GM19025 (cell line): ENCODE results near the gene MAPKAP1.

Source experiments
- ATAC-seq: cut with Tn5 transposase; IDR thresholded peaks from one replicate; pipeline ENCODE4 v1.9.1; 2021; ENCODE audit warnings: mild to moderate bottlenecking, low read depth, moderate library complexity; ENCODE audit not compliant: unreplicated experiment

The MAPKAP1 gene

DNA sequence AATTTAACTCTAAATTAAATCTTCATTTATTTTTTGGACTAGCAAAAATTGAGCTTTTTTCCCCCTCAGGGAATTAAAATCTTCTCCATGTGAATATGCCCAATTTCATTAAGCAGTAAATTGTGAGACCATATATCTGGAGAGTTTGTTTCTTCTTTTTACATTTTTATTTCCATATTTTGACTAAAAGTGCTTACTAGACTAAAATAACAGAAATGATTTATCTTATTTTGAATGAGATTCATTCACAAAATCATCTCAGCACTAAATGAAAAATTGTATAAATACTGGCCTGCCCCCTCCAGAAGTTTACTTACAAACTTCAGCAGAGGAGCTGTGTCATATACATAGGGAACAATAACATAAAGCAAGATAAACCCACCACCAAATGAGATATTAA, 26.6 kb downstream of the MAPKAP1 start:
- no peak for ATAC-seq

DNA sequence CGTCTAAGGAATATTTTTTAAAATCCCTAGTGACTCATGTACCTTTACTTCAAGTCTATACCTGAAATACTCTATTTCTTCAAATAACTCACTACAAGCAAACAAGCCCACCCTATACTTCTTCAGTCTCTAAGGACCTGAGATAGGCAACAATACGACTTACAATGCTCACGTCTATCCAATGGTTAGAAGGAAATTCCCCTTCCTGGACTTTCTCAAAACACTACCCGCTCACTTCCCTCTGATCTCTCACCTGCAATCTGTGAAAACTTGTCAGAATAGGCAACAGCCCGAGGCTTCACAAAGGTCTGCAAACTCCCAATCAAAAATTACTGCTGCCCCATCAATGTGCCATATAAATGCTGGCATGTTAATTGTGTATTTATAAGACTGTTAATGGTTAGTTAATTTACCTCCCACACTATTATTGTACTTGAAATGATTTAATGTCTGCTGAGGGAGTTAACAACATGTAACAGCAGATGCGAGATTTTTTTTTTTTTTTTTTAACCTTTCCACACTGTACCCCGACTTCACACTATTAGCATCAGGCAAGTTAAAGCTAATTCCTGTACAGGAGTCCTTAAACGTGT, 27.3 kb downstream of the MAPKAP1 start:
- no peak for ATAC-seq

DNA sequence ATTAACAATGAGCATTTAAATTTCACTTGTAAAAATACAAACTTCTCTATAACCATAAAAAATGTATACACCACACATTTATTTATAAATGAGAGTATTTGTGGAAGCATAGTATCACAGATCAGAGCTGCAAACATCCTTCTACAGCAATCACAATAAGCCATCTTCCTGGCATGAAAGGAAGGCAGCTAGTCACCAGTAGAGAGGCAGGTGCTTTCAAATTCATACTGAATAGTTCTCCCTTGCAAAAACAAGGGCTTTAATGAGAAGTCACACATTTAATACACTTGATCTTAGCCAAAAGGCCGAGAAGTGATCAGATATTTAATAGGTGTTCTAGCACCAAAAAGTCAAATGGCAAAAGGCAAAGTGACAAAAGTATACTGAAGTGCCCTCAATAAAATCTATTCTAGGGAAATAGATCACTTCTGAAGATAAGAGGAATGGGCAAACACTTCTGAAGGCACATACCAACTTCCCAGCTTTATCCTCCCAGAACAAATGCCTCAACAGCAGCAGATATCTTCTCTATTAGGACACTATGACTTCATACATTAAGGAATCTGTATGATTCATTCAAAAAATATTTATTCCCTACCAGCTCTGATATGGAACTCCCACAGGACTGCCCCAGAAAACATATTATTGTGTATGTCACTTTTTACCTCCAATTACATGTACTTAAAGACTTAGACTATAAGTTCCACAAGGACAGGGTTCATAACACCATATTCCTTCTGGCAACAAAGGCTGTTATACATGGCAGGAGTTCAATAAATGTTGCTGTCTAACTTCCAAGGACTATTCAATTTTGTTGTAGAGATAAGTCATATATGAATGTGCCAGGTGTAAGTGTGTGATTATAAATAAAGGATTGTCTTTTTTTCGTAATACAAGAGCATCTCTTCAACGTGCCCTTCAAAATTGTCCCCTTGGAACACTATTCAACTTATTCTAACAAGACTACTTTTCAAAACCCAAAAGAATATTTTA, 31.7 kb downstream of the MAPKAP1 start:
- ATAC-seq, result no peak

DNA sequence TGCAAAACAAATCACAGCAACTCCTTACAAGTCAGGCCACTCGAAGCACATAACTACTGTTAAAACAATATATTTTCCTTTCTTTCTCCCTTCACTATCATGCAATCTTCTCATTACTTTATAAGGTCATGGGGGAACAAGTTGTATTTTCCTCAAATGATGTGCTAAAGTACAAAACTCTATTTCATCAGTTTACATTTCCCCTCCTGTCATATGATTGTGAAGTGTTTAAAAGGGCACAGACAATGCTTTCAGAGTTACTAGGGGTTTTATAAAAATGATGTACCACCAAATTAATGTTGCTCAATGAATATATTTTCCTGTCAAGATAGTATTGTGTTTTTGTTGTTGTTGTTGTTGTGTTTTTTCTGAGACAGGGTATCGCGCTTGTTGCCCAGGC, 34.1 kb downstream of the MAPKAP1 start:
- ATAC-seq, result no peak

DNA sequence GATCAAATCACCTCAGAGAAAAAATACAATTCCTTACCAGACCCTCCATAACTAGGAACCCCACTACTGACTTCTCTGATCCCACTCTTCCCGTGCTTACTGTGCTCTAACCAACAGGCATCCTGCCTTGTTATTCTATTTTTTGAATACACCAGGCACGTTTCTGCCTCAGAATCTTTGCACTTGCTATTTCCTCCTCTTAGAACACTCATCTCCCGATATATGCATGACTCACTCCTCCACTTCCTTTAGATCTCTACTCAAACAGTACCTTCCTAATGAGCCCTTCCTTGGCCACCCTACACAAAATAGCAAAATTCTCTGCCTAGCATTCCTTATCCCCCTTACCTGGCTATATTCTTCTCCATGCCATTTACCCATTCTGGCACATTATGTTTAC, 43.9 kb downstream of the MAPKAP1 start:
- no peak for ATAC-seq

DNA sequence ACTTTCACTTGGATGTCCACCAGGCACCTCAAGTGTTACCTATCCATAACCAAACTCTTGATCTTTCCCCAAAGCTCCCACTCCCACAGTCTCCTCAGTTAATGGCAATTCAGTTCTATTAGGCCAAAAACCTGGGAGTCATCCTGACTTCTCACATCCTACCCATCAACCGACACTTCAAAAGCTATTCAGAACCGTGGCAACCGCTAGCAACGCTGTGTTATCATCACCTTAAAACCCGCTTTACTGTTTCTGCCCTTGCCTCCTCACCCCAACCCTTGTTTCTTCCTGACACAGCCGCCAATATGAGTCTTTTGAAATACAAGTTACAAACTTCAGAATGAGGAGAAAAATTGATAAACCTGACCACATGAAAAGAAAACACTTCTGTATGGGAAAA, 46.5 kb downstream of the MAPKAP1 start:
- ATAC-seq, result no peak

DNA sequence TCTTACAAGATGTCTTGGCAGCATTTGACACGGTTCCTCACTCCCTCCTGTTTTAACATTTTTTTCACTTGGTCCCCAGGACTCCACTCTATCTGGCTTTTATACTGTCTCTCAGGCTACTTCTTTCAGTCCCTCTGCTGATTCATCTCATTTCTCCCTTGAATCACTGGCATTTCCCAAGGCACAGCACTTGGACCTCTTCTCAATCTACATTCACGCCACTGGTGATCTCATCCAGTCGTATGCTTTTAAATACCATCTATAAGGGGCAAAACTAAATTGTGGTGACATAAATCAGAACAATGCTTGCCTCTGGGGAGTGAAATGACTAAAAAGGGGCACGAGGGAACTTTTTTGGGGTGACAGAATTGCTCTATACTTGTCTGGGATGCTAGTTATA, 47.1 kb downstream of the MAPKAP1 start:
- no peak for ATAC-seq

DNA sequence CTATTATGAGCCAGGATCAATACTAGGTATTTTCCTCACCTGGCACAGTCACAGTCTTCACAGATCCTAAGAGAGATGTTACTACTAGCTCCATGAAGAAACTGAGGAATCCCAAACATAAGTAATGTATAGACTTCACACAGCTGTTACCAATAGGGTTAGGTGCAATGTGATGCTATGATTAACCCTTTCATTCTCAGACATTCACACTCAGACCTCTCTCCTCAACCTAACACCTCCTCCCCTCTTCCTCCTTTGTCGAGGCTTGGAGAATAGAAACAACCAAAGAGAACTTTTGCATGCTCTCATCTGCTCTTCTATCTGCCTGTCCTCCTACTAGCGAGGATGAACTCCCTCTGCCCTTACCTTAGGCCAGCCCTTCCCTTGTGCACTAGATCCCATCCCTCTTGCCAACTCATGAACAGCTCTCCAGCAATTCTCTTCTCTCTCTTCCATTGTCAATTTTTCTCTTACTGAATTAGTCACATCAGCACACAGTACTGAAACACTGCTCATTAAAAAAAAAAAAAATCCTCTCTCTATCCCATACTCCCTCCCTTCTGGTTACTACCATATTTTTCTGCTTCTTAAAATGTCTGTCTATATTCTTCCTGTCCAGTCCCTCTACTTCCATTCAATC, 47.7 kb downstream of the MAPKAP1 start:
- no peak for ATAC-seq

DNA sequence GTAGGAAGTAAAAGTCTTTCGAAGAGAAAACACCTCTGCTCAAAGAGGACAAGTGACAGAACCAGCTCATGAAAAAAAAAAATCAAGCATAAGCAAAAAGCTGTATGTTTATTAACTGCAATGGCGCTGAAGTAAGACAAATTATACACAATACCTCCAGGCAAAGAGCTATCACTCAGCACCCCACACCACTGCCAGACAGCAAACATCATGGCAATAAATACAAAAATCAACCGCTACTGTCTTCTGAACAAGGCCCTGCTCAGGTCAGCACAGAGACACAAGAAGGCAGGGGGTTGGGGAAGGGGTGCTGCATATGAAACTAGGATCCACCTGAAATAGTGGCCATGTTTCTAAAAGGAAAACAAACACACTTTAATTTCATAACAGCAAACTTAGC, 50.4 kb downstream of the MAPKAP1 start:
- ATAC-seq, result no peak

DNA sequence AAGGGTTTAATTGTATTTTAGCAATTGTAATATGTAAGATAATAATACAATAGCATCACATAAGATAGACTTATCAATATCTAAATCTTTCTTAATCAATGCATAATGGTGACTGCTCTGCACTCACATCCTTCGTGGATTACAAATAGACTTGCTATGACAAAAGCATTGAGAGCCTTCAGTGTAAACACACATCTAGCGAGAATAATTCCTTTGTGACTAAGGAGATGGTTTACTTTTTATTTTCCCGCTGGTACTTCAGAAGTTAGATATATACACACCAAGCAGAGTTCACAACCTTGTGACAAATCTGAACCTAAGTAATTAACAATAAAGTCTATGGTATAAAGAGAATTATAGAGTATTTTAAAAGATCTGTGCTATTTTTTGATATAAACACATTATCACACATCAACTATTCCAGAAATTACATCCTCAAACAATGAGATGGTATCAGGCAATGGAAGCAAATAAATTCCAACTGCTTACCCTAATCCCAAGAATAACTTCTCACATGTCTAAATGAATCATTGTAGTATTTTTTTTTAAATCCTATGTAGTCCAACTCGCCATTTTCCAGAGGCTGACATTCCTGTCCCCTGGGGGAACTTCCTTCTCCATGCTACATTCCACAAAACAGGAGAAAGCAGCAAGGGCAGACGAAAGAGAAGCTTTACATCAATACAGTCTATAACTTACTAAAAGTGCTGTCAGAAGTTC, 51.2 kb downstream of the MAPKAP1 start:
- ATAC-seq, result no peak

DNA sequence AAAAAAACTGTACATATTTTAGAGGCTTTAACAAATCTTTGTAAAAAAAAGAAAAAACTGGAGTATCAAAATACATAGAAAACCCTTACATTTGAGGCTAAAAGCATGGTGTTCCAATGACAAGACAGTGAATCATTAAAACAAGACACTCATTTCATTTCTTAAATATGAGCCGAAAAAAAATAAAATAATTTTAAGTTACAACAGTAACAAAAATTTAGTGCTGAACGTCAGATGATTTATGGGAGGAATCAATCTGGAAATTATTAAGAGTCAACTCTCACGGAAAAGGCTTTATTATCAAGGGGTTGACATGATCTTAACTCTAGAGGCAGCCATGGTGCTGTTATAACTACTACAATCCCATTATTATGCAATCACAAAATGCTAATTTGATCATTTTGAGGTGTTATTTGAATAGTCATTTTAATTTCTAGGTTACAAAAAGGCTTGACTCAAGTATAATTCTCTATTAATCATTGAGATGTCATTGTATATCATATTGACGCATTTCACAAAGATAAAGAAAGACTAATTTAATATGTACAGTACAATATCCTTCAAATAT, 51.9 kb downstream of the MAPKAP1 start:
- ATAC-seq, result no peak

DNA sequence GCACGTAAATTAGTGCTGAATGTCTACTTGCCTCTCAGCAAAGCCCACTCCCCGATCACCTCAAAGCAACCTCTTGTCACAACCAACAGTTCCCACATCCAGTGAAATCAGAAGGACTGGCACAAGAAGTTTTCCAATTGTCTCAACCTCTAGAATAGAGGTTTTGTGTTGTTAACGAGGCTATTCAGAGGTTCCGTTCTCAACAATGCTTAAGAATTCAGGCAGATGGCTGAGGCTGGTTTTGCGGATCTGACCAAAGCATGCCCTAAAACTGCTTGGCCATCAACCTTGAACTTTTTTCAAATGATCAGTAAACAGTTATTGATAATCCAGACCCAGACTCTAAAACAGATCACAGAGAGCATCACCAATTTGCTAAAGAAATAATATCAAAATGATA, 52.9 kb downstream of the MAPKAP1 start:
- no peak for ATAC-seq

DNA sequence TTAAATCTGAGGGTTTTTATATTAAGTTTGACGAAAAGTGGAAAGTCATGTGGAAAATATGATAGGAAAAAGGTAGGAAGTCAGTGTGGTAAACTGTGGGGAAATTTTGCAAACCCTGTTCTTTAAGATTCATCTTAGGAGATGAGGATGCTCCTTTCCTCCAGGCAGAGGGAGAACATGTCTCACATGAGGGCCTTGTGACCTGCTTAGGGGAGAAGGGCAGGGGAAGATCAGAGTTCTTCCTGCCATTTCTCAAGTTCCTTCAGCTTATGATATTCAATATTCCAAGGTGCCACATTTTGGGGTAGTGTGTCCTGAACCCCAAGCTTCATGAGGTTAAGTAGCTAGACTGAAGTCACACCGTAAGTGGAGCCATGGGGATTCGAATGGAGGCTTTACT, 53.7 kb downstream of the MAPKAP1 start:
- no peak for ATAC-seq

DNA sequence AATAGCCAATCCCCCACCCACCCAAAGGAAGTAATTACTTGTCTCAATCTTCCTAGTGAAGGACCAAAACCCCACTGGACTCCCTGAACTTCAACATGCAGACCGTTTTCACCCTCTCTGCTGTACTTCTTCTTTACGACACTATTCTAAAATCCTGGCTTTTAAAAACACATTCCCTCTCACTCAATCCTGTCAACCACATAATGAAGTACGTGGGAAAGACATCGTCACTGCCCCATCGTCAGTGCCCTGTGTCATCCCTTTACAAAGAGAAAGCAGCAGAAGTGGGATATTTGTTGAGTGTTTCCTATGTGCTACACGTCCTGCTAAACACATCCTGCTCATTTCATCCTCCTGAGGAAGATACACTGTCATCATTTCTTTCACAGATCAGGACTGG, 54.2 kb downstream of the MAPKAP1 start:
- no peak for ATAC-seq

DNA sequence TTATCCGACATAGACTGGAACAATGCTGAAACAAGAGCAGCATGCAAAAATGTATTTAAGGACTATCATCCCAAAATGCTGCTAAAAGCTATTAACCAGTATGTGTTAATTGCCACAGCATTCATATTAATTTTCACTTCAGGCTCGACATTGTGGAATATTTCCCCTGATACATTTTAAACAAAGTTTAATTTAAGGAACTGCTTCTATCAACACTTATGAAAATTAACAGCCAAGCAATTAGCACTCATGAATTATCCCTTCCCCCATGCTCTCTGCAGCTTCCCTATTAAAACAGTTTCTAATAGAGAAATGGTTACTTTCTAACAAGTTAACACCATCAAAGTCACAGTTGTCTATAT, 54.8 kb downstream of the MAPKAP1 start:
- no peak for ATAC-seq

DNA sequence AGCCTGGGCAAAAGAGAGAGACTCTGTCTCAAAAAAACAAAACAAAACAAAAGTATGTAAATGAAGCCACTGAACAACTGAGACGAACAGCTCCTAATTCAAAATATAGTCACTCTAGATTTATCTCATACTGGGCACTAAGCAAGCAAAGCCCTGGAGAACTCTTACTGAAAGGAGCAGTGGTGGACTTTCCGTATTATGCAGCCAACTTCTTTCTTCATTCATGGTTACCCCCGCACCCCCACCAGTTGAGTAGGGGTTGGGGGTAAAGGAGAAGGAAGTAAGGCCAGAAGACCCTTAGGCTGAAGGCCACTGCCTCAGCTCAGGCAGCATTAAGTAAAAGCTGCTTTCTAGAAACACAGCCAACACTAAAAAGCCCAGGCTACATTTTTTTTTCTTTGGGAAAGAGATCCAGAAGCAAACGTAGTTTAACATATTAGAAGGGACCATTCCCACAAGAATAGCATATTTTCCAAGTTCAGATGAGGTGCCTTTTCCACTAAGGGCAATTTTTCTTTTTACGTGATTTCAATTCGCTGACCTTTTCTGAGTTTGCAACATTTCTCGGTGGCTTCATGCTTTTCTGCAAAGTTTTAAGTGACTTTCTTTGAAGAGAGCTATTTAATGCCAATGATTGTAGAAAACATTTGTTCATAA, 55.3 kb downstream of the MAPKAP1 start:
- no peak for ATAC-seq

DNA sequence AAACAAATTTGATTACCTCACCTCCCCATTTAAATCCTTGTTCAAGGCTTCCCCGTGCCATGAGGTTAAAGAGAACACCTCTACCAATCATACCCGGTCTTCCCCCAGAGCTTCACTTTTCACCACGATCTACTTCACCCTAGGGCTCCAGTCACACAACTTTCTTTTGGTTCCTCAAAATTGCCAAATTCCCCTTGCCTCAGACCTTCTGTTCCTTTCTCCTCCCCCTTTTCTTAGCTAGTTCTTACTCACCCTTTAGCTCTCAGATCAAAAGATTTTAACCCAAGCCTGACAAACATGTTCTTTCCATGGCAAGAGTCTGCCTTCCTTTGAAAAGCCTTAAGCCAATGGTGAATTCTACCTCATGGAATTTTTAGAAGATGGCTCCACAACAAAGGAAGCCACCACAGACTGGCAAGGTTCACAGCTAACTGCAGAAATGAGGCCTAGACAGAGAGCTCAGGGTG, 56.7 kb downstream of the MAPKAP1 start:
- ATAC-seq, result peak; percentile 62

DNA sequence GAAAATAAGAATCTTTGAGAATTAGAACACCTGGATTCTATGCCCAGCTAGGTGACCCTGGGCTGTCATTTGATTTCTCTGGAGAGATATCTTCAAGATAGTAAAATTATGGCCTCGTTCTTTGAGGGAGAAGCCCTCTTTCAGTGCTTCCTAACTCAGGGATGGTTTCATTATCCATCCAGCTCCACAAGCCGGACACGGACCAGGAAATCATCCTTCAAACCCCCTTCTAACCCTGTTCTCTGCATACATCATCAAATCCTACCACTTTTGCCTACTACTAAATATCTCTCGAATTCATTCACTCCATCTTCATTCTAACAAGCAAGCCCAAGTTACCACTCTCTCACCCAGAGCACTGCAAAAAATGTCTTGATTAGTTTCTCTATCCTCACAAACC, 57.2 kb downstream of the MAPKAP1 start:
- ATAC-seq, result no peak

DNA sequence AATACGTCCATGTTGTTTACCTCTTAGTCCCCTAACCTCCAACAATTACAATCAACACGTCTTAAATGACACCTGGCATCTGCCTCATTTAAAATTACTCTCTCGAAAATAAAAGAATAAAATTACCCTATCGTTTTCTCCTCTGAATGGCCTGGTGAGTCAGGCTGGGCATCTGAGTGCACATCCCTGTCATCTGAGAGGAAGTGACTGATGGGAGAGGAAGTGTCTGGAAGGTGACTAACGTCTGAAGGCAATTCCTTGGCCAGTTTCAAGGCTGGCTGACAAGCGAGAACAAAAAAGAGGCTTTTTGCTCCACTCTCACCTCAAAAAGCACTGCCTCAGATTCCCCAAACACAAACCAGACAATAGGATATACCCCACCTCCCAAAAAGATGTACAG, 57.7 kb downstream of the MAPKAP1 start:
- ATAC-seq, result no peak

DNA sequence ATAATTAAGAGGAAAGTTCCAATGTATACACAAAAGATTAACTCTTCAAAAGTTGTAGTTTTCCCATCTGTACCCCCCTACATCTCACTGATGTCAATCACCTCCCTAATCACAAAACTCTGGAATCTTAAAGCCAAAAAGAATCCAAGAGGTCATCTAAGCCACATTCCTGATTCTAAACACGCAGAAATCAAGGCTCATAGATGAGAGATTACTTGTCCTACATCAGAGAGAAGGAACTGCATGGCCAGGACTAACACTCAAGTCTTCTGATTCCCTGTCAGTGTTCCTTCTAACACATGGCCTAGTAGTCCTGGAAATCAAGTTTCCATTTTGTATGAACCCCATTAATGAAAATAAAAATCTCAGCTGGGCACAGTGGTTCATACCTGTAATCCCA, 58.7 kb downstream of the MAPKAP1 start:
- no peak for ATAC-seq
